Astrocyte (in vitro differentiated cells and primary cell): ENCODE measurements around the gene CCDC66.

ENCODE experiments used
- EZH2 ChIP-seq: IDR thresholded peaks from 2 replicates; pipeline ENCODE4 v1.6.1; 2012; ENCODE audit warnings: mild to moderate bottlenecking, low read length, inconsistent platforms; ENCODE audit not compliant: insufficient read depth
- TF ChIP-seq, protein P1 (sequence below): IDR thresholded peaks from 2 replicates; pipeline ENCODE4 v1.5.1; 2011; ENCODE audit warnings: low read depth, mild to moderate bottlenecking, inconsistent platforms, low read length, moderate library complexity; ENCODE audit not compliant: insufficient read depth

DNA sequence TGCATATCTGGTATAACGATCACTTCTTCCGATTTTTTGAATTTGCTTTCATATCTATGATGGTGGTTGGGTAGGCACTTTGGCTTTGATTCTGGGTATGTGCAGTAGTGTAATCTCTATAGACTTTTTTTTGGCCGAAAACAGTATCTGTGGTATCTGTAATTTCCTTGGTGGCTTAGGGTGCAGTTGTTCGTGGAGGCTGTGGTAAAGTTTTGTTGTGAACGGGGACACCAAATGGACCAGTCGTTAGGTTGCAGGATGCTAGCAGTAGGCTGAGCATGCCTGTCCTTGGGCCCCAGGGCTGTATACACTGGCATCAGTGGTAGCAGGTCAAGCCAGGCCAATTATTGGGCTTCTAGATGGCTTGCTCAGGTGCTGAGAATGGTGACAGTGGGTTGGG is 55.2 kb downstream of the CCDC66 start:
- TF ChIP-seq, protein P1, sequence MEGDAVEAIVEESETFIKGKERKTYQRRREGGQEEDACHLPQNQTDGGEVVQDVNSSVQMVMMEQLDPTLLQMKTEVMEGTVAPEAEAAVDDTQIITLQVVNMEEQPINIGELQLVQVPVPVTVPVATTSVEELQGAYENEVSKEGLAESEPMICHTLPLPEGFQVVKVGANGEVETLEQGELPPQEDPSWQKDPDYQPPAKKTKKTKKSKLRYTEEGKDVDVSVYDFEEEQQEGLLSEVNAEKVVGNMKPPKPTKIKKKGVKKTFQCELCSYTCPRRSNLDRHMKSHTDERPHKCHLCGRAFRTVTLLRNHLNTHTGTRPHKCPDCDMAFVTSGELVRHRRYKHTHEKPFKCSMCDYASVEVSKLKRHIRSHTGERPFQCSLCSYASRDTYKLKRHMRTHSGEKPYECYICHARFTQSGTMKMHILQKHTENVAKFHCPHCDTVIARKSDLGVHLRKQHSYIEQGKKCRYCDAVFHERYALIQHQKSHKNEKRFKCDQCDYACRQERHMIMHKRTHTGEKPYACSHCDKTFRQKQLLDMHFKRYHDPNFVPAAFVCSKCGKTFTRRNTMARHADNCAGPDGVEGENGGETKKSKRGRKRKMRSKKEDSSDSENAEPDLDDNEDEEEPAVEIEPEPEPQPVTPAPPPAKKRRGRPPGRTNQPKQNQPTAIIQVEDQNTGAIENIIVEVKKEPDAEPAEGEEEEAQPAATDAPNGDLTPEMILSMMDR: no peak
- no peak for TF ChIP-seq EZH2
